ENCODE results near the gene CCNT1. TPM values are rescaled to one million over a fixed set of nuclear protein-coding genes. Genes with fewer than 3 reads are reported as not detected.

The CCNT1 gene
- polyA plus RNA-seq, 1 donor from 2014 or later, result 28.2 TPM

DNA sequence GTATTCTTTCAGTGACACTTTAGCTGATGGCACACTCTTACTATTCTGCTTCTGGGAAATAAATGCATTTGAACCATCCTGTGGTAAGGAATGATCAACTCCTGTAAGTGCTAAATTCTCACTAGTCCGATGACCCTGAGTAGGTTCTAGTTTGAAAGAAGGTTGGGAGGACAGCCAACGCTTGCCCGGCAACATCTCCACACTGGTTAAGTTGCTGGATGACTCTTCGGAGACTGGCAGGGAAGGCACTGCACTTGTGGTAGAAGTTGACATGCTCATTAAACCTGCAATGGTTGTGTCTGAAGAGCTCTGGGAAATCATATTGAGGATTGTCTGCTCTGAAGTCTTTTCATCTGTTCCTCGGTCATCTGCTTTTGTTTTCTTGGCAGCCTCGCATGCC lies 22.5 kb downstream of the CCNT1 start:
- Histone ChIP-seq H3K9me3 (ENCODE audit: low read length) (no peaks in the 10 kb centered on the region), H2AFZ (ENCODE audit: low read depth, low read length) (no peak overlapping the region), H3K9ac (ENCODE audit: low read length) (no peak overlapping the region), H3F3A (ENCODE audit: insufficient read depth, low read length, poor library complexity, severe bottlenecking) (no peaks in the 10 kb centered on the region), H4K20me1 (ENCODE audit: insufficient read depth) (no peaks in the 10 kb centered on the region), H3K9me2 (ENCODE audit: insufficient read depth, low read length) (no peaks in the 10 kb centered on the region), H3K79me2 (replicated peaks; ENCODE audit: insufficient read depth, low read length) (no peaks in the 10 kb centered on the region), H3K4me2 (ENCODE audit: low read length) (no peak overlapping the region), H3K4me3 (ENCODE audit: low read length) (no peak overlapping the region), H3K36me3 (ENCODE audit: insufficient read depth, low read length) (no peaks in the 10 kb centered on the region), H3K27ac (ENCODE audit: low read length) (no peak overlapping the region), H3K27me3 (ENCODE audit: insufficient read depth, low read depth, low read length) (no peaks in the 10 kb centered on the region)
- no peak for TF ChIP-seq RAD21 (conservative IDR thresholded peaks at IDR 0.05)
- no peak for TF ChIP-seq POLR2AphosphoS5 (IDR thresholded peaks at IDR 0.05)
- TF ChIP-seq EP300 (conservative IDR thresholded peaks at IDR 0.05; ENCODE audit: poor library complexity, severe bottlenecking), result no peak
- TF ChIP-seq TAF1 (IDR thresholded peaks at IDR 0.05; ENCODE audit: low read depth), result no peak

DNA sequence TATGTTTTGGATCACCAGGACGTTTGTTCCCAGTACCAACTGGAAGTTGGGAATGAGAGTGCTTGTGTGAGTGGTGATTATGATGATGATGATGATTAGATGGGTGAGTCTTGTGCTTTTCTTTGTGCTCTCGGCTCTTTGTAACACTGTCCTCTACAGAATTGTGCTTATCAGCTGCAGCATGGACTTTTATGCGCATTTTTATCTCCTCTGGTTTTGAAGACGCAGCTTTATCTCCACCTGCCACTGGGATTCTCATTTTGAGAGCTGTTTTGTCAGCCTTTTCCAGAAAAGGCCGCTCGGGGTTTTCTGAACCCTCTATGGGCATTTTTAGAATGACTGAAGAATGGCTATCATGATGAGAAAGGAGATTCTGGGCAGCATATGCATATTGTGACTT lies 22.9 kb downstream of the CCNT1 start:
- H3K9me2 ChIP-seq (ENCODE audit: insufficient read depth, low read length), result no peaks in the 10 kb centered on the region
- no peak overlapping the region for H3K4me2 ChIP-seq (ENCODE audit: low read length)
- no peak overlapping the region for H3K9ac ChIP-seq (ENCODE audit: low read length)
- no peaks in the 10 kb centered on the region for H3K27me3 ChIP-seq (ENCODE audit: insufficient read depth, low read depth, low read length)
- no peaks in the 10 kb centered on the region for H3F3A ChIP-seq (ENCODE audit: insufficient read depth, low read length, poor library complexity, severe bottlenecking)
- no peak overlapping the region for H3K27ac ChIP-seq (ENCODE audit: low read length)
- no peak overlapping the region for H2AFZ ChIP-seq (ENCODE audit: low read depth, low read length)
- no peaks in the 10 kb centered on the region for H3K9me3 ChIP-seq (ENCODE audit: low read length)
- H3K36me3 ChIP-seq (ENCODE audit: insufficient read depth, low read length), result no peaks in the 10 kb centered on the region
- H4K20me1 ChIP-seq (ENCODE audit: insufficient read depth), result no peaks in the 10 kb centered on the region
- H3K79me2 ChIP-seq (replicated peaks; ENCODE audit: insufficient read depth, low read length), result no peaks in the 10 kb centered on the region
- no peak overlapping the region for H3K4me3 ChIP-seq (ENCODE audit: low read length)
- TF ChIP-seq RAD21 (conservative IDR thresholded peaks at IDR 0.05), result no peak
- TF ChIP-seq POLR2AphosphoS5 (IDR thresholded peaks at IDR 0.05), result no peak
- no peak for TF ChIP-seq EZH2 (IDR thresholded peaks at IDR 0.05; ENCODE audit: borderline replicate concordance, insufficient read depth, low read length, poor library complexity, severe bottlenecking)
- TF ChIP-seq SMC3 (conservative IDR thresholded peaks at IDR 0.05; ENCODE audit: poor library complexity), result no peak
- no peak for TF ChIP-seq MXI1 (conservative IDR thresholded peaks at IDR 0.05; ENCODE audit: poor library complexity, severe bottlenecking)
- TF ChIP-seq, protein P1, sequence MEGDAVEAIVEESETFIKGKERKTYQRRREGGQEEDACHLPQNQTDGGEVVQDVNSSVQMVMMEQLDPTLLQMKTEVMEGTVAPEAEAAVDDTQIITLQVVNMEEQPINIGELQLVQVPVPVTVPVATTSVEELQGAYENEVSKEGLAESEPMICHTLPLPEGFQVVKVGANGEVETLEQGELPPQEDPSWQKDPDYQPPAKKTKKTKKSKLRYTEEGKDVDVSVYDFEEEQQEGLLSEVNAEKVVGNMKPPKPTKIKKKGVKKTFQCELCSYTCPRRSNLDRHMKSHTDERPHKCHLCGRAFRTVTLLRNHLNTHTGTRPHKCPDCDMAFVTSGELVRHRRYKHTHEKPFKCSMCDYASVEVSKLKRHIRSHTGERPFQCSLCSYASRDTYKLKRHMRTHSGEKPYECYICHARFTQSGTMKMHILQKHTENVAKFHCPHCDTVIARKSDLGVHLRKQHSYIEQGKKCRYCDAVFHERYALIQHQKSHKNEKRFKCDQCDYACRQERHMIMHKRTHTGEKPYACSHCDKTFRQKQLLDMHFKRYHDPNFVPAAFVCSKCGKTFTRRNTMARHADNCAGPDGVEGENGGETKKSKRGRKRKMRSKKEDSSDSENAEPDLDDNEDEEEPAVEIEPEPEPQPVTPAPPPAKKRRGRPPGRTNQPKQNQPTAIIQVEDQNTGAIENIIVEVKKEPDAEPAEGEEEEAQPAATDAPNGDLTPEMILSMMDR (IDR thresholded peaks at IDR 0.05; ENCODE audit: poor library complexity, severe bottlenecking), result no peak
- TF ChIP-seq, protein P2, sequence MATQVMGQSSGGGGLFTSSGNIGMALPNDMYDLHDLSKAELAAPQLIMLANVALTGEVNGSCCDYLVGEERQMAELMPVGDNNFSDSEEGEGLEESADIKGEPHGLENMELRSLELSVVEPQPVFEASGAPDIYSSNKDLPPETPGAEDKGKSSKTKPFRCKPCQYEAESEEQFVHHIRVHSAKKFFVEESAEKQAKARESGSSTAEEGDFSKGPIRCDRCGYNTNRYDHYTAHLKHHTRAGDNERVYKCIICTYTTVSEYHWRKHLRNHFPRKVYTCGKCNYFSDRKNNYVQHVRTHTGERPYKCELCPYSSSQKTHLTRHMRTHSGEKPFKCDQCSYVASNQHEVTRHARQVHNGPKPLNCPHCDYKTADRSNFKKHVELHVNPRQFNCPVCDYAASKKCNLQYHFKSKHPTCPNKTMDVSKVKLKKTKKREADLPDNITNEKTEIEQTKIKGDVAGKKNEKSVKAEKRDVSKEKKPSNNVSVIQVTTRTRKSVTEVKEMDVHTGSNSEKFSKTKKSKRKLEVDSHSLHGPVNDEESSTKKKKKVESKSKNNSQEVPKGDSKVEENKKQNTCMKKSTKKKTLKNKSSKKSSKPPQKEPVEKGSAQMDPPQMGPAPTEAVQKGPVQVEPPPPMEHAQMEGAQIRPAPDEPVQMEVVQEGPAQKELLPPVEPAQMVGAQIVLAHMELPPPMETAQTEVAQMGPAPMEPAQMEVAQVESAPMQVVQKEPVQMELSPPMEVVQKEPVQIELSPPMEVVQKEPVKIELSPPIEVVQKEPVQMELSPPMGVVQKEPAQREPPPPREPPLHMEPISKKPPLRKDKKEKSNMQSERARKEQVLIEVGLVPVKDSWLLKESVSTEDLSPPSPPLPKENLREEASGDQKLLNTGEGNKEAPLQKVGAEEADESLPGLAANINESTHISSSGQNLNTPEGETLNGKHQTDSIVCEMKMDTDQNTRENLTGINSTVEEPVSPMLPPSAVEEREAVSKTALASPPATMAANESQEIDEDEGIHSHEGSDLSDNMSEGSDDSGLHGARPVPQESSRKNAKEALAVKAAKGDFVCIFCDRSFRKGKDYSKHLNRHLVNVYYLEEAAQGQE (IDR thresholded peaks at IDR 0.05; ENCODE audit: borderline replicate concordance), result no peak
- TF ChIP-seq EP300 (conservative IDR thresholded peaks at IDR 0.05; ENCODE audit: poor library complexity, severe bottlenecking), result no peak
- no peak for TF ChIP-seq TAF1 (IDR thresholded peaks at IDR 0.05; ENCODE audit: low read depth)
